Panc1 (cell line): ENCODE results near the gene TMEM266. TPM values are rescaled to one million over a fixed set of nuclear protein-coding genes. Genes with fewer than 3 reads are reported as not detected.

Experiments used
- ATAC-seq: fragments of 200-7000 bp; cut with Tn5 transposase; 2 replicates; pipeline ENCODE4 v1.9.1; 2020; ENCODE audit warnings: mild to moderate bottlenecking, moderate library complexity
- BruUV-seq: library from RNA; stranded (reverse); fragments of 400-500 nt; replicated peaks from 2 replicates; lab custom pipeline; 2021; lab: Mats Ljungman, UMichigan
- CTCF ChIA-PET: fragments of 300-600 bp; sonication (Branson Sonifier 250); formaldehyde crosslinking; loops from one replicate; lab custom pipeline; 2022; ENCODE audit warnings: antibody characterized with exemption; lab: Charles Lee
- POLR2A ChIA-PET: fragments of 300-600 bp; sonication (Branson Sonifier 250); formaldehyde crosslinking; loops from one replicate; lab custom pipeline; 2022; ENCODE audit warnings: antibody characterized with exemption; lab: Charles Lee
- DNase-seq: peaks from one replicate; pipeline ENCODE4 v3.0.0-alpha.2; 2010; ENCODE audit warnings: low read depth, low spot score
- H3K27ac ChIP-seq: 2 replicates; pipeline ENCODE4 v1.5.1; 2011; ENCODE audit warnings: mild to moderate bottlenecking, low read length, inconsistent platforms
- H3K27me3 ChIP-seq: fragments of 200-500 bp; sonication (Bioruptor generic); 2 replicates; pipeline ENCODE4 v1.6.0; 2014; ENCODE audit warnings: low read length, inconsistent platforms; ENCODE audit not compliant: control insufficient read depth, insufficient read depth
- H3K36me3 ChIP-seq: fragments of 200-500 bp; sonication (Bioruptor generic); 2 replicates; pipeline ENCODE4 v1.5.1; 2014; ENCODE audit warnings: inconsistent platforms, mild to moderate bottlenecking, low read length, moderate library complexity; ENCODE audit not compliant: control insufficient read depth, insufficient read depth
- H3K4me1 ChIP-seq: 2 replicates; pipeline ENCODE4 v1.5.1; 2011; ENCODE audit warnings: inconsistent platforms, mild to moderate bottlenecking, low read length, moderate library complexity; ENCODE audit not compliant: control insufficient read depth, insufficient read depth
- H3K4me3 ChIP-seq, 2 experiments: 2 replicates each; pipeline ENCODE4 v1.5.1; 2011 to 2012; ENCODE audit warnings: low read depth in 2 of 2, low read length in 2 of 2, mild to moderate bottlenecking in 2 of 2, inconsistent platforms in 1 of 2, moderate library complexity in 1 of 2
- H3K9me3 ChIP-seq: fragments of 200-500 bp; sonication (Bioruptor generic); 2 replicates; pipeline ENCODE4 v1.5.1; 2014; ENCODE audit warnings: low read depth, mild to moderate bottlenecking, inconsistent platforms, low read length, moderate library complexity; ENCODE audit not compliant: control insufficient read depth, insufficient read depth
- POLR2AphosphoS5 ChIP-seq: IDR thresholded peaks from 2 replicates; pipeline ENCODE4 v1.6.1; 2012; ENCODE audit warnings: mild to moderate bottlenecking, low read depth, low read length, moderate library complexity
- REST ChIP-seq, 2 experiments: IDR thresholded peaks; 2 replicates each; pipeline ENCODE4 v1.6.1; 2011 to 2012; ENCODE audit warnings: low read depth in 2 of 2, control low read depth in 1 of 2, low read length in 1 of 2, mild to moderate bottlenecking in 1 of 2, moderate library complexity in 1 of 2; ENCODE audit not compliant: insufficient read depth in 1 of 2
- SIN3A ChIP-seq: IDR thresholded peaks from 2 replicates; pipeline ENCODE4 v1.6.1; 2012; ENCODE audit warnings: low read depth, mild to moderate bottlenecking, low read length, moderate library complexity, borderline replicate concordance; ENCODE audit not compliant: insufficient read depth
- TCF7L2 ChIP-seq: IDR thresholded peaks from 2 replicates; pipeline ENCODE4 v1.6.1; 2011; ENCODE audit warnings: mild to moderate bottlenecking, low read depth, low read length, inconsistent platforms
- in situ Hi-C: cut with HindIII; loops from 2 replicates; pipeline ENCODE4 v1.10.0; 2016; ENCODE audit warnings: low sequenced_read_pairs, low pct_unique_long_range_greater_than_20kb
- intact Hi-C: fragments of 100-400 bp; cut with micrococcal nuclease; formaldehyde crosslinking; loops from one replicate; pipeline ENCODE4 v1.10.0; 2022; ENCODE audit not compliant: unreplicated experiment
- total RNA-seq: library from RNA; stranded (reverse); gene quantifications from one replicate; pipeline ENCODE4 v1.2.1, GENCODE V29; 2021; ENCODE audit not compliant: unreplicated experiment
- TF ChIP-seq, protein P1 (sequence below): fragments of 450-650 bp; IDR thresholded peaks from 2 replicates; pipeline ENCODE4 v1.5.1; 2017; ENCODE audit warnings: mild to moderate bottlenecking

The TMEM266 gene
- total RNA-seq, 1 experiment from 2014 or later: 0.21 TPM

DNA sequence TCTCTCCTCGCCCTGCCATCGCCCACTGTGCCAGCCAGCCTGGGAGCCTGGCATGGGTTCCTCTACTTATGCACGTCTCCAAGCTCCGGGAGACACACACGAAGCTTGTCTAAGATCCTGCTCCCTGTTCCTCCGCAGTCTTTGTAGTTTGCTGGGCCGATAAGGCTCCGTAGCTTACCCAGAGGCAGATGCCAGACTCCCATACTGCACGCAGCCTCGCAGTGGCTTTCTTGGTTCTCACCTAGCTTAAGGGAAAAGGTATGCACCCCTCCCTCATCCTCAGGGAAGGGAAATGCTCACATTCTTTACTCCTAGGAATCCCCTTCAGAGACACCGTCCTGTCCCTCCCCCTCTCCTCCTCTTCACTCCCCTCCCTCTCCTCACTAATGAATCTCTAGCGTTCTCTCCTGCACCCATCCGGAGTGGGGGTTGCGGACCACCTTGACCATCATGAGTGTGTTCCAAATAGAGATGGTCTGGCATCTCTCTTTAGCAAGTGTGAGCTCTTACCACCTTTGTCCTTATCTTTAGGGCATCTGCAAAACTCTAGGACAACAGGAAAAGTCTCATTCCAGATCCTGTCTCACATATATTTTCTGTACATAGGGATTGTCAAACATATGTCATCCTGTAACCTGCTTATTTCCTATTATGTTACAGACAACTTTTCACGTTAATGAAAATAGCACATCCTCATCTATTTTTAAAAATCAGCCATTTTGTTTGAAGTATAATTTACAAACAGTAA lies 56.5 kb downstream of the TMEM266 start:
- DNase-seq (no peak), ATAC-seq (no peak; the same call in 1 of the 2 replicates)
- H3K27me3 ChIP-seq: no peaks in the 10 kb centered on the region
- H3K4me1 ChIP-seq: no peaks in the 10 kb centered on the region
- in situ Hi-C loops: no loop called here
- H3K9me3 ChIP-seq: no peaks in the 10 kb centered on the region
- H3K4me3 ChIP-seq: no peak overlapping the region
- no peak overlapping the region for H3K27ac ChIP-seq
- no peaks in the 10 kb centered on the region for H3K36me3 ChIP-seq
- no peak for TF ChIP-seq REST (IDR thresholded peaks at IDR 0.05; ENCODE audit: insufficient read depth in 1 of 2, low read depth in 2 of 2, low read length in 1 of 2)
- no peak for TF ChIP-seq POLR2AphosphoS5
- TF ChIP-seq SIN3A: no peak
- TF ChIP-seq, protein P1, sequence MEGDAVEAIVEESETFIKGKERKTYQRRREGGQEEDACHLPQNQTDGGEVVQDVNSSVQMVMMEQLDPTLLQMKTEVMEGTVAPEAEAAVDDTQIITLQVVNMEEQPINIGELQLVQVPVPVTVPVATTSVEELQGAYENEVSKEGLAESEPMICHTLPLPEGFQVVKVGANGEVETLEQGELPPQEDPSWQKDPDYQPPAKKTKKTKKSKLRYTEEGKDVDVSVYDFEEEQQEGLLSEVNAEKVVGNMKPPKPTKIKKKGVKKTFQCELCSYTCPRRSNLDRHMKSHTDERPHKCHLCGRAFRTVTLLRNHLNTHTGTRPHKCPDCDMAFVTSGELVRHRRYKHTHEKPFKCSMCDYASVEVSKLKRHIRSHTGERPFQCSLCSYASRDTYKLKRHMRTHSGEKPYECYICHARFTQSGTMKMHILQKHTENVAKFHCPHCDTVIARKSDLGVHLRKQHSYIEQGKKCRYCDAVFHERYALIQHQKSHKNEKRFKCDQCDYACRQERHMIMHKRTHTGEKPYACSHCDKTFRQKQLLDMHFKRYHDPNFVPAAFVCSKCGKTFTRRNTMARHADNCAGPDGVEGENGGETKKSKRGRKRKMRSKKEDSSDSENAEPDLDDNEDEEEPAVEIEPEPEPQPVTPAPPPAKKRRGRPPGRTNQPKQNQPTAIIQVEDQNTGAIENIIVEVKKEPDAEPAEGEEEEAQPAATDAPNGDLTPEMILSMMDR: no peak
- no peak for TF ChIP-seq TCF7L2
- CTCF ChIA-PET: interaction anchor here (0.5 kb wide), 1 partner anchor 718 kb away, joined by 3 read pairs; no protein-coding TSS in a partner anchor
- POLR2A ChIA-PET: no interaction called here
- intact Hi-C loops: no loop called here
- BruUV-seq: no TSS peak

- no TSS peak for BruUV-seq
- H3K36me3 ChIP-seq: no peaks in the 10 kb centered on the region
- no peak for DNase-seq
- CTCF ChIA-PET: no interaction called here
- no peak for ATAC-seq
- in situ Hi-C loops: no loop called here
- H3K27ac ChIP-seq: no peak overlapping the region
- H3K9me3 ChIP-seq: no peaks in the 10 kb centered on the region
- H3K27me3 ChIP-seq: no peaks in the 10 kb centered on the region
- intact Hi-C loops: no loop called here
- no peaks in the 10 kb centered on the region for H3K4me1 ChIP-seq
- no peak overlapping the region for H3K4me3 ChIP-seq
- POLR2A ChIA-PET: no interaction called here
- TF ChIP-seq POLR2AphosphoS5: no peak
- TF ChIP-seq REST (IDR thresholded peaks at IDR 0.05; ENCODE audit: insufficient read depth in 1 of 2, low read depth in 2 of 2, low read length in 1 of 2): no peak
- no peak for TF ChIP-seq SIN3A
- TF ChIP-seq, protein P1: no peak
- no peak for TF ChIP-seq TCF7L2
Measured at GRCh38 chr15:76117181-76117580, 57.4 kb downstream of the TMEM266 start.
